IPS DF 4.7 (cell line): ENCODE data around the gene NKTR.

Experiments
- DNase-seq: peaks from one replicate; pipeline ENCODE4 v3.0.0-alpha.2; 2013; ENCODE audit warnings: low spot score; ENCODE audit errors: extremely low read depth

The NKTR gene

GRCh38 chr3:42694366-42694765 is 93.9 kb downstream of the NKTR start:
- no peak for DNase-seq

- DNase-seq: no peak
Observed at GRCh38 chr3:42696356-42697288, 96.1 kb downstream of the NKTR start.

- DNase-seq: no peak
Observed at GRCh38 chr3:42697289-42698051, 97.0 kb downstream of the NKTR start.
